GM21619 (cell line): Measurements from ENCODE around the gene MILR1.
A peak's percentile ranks its signal among the peaks of the same experiment; 100 is the strongest.
"Not testable (repeated sequence)": the region's sequence is repeated elsewhere in the genome, so short reads cannot be mapped to it uniquely, and the experiment has no call there.

ENCODE experiments used
- ATAC-seq: cut with Tn5 transposase; IDR thresholded peaks from one replicate; pipeline ENCODE4 v1.9.1; 2021; ENCODE audit not compliant: unreplicated experiment

MILR1 gene

DNA sequence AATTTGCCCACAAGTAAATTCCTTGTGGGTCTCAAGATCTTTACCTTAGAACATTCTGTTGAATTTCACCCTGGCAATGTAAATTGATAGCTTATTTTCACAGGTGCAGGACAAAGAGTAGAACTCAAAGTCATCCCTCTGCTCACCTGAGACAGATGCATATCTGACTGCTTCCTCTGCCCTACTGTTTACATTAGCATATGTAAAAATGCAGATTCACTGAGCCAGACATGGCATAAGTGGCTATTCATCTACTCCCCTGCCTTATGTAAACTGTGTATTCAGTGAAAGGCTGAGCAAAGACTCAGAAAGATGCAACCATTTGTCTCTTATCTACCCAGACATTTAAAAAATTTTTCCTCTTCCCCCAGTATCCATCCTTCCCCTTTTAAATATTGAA, 22.3 kb upstream of the MILR1 start:
- no peak for ATAC-seq

DNA sequence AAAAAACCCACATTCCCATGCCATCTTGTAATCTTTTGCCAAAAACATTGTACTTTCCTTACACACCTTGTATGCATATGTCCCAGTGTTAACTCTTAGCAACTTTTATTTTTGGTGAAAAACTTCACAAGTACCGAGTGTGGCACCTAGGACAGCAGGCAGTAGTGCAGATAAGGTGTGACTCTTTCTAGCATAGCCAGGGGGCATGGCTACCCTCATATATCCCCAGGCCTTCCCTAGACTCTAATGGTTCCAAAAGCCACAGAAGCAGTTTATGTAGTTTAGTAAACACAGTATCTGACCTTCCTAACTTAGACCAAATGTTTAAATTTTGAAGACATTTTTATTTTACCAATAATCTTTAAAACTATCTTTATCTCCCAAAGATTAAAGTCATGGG, 20.5 kb upstream of the MILR1 start:
- no peak for ATAC-seq

DNA sequence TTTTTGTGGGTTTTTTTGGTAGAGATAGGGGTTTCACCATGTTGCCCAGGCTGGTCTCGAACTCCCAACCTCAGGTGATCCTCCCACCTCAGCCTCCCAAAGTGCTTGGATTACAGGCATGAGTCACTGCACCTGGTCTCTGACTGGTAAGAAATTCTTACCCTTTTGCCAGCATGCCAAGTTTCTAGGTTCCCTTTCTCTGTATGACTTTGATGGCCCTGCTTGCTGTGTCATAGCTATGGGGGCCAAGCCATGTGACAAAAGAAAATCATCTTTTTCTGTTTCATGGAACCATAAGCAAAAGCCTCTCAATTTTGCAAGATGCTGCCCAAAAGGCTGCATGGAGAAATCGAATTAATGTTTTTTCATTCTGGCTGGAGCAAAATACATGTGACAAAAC, 18.9 kb upstream of the MILR1 start:
- ATAC-seq = not testable (repeated sequence)

DNA sequence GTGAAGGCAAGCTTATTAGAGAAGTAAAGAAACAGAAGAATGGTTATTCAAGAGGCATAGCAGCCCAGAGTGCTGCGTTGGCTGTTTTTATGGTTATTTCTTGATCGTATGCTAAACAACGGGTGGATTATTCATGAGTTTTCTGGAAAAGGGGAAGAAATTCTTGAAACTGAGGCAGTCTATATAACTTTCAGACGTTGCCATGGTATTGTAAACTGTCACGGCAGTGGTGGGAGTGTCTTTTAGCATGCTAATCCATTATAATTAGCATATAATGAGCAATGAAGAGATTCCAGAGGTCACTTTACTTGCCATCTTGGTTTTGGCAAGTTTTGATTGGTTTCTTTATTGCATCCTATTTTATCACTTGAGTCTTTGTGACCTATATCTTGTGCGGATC, 17.4 kb upstream of the MILR1 start:
- no peak for ATAC-seq

DNA sequence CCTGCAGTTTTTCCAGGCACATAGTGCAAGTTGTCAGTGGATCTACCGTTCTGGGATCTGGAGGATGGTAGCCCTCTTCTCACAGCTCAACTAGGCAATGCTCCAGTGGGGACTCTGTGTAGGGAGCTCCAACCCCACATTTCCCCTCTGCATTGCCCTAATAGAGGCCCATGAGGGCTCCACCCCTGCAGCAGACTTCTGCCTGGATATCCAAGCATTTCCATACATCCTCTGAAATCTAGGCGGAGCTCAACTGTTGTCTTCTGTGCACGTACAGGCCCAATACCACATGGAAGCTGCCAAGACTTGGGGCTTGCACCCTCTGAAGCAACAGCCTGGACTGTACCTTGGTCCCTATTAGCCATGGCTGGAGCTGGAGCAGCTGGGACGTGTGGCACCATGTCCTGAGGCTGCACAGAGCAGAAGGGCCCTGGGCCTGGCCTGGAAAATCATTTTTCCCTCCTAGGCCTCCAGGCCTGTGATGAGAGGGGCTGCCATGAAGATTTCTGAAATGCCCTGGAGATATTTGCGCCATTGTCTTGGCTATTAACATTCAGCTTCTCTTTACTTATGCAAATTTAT, 10.9 kb upstream of the MILR1 start:
- no peak for ATAC-seq

DNA sequence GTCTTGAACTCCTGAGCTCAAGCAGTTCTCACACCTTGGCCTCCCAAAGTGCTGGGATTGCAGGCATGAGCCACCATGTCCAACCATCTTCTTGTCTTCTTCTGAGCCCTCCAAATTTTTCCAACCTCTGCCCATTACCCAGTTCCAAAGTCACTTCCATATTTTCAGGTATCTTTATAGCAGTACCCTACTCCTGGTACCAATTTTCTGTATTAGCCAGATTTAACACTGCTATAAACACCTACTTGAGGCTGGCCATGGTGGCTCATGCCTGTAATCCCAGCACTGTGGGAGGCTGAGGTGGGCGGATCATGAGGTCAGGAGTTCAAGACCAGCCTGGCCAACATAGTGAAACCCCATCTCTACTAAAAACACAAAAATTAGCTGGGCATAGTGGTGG, 9.4 kb upstream of the MILR1 start:
- ATAC-seq = not testable (repeated sequence)

DNA sequence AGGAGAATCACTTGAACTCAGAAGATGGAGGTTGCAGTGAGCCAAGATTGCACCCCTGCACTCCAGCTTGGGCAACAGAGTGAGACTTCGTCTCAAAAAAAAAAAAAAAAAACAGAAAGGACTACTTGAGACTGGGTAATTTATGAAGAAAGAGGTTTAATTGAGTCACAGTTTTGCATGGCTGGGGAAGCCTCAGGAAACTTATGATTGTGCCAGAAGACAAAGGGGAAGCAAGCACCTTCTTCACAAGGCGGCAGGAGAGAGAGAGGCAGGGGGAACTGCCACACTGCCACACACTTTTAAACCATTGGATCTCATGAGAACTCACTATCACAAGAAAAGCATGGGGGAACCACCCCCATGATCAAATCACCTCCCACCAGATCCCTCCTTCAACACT, 9.0 kb upstream of the MILR1 start:
- ATAC-seq = no peak

DNA sequence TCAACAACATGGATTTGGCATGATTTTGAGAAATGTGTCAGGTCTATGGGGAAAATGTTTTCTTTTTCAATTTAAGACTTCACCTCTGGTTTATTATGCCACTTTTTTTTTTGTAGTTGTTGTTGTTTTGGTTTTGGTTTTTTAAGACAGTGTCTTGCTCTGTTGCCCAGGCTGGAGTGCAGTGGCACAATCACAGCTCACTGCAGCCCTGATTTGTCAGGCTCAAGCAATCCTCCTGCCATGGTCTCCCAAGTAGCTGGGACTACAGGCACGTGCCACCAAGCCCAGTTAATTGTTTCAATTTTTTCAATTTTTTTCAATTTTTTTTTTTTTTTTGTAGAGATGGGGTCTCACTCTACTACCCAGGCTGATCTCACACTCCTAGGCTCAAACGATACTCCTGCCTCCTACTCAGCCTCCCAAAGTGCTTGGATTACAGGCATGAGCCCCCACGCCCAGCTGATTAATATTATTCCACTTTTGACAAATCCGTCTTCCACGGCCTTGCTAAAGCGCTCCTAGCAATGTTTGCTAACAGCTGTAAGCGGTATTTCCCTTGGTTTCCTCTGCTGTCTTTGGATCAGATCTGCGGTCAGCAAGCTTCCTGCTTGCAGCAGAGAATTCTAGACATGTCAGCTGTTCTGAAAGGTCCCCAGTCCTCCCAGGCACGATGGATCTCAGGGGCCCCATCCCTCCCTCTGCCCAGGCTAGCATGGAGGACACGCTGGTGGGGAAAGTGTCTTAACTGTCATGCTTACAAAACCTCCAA, 7.0 kb upstream of the MILR1 start:
- no peak for ATAC-seq

DNA sequence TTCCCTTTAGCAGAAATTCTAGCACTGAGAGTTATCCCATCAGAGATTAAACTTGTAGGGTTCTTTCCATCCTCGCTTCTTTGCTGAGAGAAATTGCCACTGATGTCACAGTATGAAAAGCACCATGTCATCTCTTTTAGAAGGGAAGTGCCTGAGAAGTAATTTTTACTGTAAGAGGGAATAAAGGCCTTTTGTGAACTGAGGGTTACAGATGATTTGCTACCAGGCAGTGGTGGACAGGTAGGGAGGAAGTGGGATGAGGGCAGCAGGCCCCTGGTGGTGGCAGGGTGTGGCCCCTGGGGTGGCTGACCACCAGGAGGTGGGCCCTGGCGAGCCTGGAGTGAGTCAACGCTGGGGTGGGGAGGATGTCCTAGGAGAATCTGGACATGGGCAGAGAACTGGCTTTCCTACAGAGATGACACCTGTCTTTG, 6.4 kb upstream of the MILR1 start:
- no peak for ATAC-seq

DNA sequence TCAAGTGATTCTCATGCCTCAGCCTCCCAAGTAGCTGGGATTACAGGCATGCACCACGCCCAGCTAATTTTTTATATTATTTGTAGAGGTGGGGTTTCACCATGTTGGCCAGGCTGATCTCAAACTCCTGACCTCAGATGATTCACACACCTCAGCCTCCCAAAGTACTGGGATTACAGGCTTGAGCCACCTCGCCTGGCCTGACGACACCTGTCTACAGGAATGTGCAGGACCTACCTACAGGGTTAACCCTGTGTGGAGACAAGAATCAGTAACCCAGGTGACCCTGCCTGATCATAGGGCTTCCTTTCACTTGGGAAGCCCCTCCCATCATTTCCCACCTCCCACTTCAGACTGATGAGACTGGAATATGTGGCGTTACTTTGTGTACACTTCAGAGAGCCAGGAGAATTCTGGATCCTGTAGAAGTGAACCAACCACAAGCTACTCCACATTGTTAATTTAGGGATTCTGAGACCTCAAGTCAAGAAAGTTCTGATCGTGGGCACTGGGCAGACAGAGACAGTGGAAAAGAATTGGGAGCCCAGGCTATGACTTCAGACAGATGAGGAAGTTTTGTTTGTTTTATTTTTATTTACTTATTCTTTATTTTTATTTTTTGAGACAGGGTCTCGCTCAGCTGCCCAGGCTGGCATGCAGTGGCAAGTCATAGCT, 5.7 kb upstream of the MILR1 start:
- ATAC-seq = no peak

DNA sequence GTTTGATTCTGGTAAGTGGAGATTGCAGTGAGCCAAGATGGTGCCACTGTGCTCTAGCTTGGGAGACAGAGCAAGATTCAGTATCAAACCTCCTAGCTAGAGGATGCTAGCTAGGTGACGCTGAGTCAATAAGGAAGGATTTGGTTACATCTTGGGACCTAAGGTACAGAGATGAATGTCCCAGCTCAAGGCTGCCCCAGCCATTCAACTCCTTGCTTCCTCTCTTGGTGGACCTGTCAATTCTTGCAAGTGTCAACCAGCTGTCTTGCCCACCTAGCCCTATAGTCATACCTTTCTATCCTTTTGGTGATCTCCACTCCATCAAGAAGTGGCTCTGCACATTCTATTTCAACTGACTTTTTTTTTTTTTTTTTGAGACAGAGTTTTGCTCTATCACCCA, 1.4 kb upstream of the MILR1 start:
- no peak for ATAC-seq

DNA sequence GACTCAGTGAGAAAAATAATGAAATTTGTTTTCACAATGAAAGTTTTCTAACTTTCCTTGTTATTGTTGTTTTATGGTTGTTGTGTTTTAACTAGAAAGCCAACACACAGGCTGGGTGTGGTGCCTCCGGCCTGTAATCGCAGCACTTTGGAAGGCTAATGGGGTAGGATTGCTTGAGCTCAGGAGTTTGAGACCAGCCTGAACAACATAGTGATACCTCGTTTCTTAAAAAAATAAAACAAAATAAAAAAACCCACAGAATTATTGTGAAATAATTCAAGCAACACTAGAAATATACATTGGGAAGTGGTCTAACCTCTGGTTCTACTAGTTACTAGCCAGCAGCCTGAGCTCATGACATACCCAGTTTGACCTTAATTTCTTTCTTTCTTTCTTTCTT, 630 bp downstream of the MILR1 start:
- no peak for ATAC-seq

DNA sequence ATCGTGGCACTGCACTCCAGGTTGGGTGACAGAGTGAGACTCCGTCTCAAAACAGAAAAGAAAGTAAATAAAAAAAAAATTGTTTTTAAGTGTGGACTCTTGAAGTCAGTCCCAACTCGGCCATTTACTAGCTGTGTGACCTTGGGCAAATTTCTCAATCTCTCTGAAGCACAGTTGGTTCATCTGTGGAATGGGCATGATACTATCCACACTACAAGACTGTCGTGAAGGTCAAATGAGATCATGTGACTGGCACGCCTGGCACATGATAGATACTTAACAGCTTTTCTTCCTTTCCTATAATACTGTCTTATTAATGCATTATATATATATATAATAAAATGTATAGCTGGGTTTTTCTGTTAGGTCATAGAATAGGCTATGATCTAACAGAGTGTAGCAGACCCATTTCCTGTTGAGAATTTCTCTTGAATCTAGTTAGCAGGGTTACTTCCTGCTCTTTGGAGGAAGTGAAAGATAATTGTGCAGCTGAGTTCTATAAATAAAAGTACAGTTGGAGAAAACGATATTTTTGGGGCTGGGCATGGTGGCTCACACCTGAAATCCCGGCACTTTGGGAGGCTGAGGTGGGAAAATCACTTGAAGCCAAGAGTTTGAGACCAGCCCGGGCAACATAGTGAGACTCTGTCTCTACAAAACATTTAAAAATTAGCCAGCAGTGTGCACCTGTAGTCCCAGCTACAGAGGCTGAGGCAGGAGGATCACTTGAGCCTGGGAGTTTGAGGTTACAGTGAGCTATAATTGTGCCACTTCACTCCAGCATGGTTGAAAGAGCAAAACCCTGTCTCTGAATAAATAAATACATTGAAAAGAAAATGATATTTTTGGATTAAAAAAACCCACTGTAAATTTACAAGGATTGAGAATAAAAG, 7.3 kb downstream of the MILR1 start:
- peak; percentile 53 for ATAC-seq

DNA sequence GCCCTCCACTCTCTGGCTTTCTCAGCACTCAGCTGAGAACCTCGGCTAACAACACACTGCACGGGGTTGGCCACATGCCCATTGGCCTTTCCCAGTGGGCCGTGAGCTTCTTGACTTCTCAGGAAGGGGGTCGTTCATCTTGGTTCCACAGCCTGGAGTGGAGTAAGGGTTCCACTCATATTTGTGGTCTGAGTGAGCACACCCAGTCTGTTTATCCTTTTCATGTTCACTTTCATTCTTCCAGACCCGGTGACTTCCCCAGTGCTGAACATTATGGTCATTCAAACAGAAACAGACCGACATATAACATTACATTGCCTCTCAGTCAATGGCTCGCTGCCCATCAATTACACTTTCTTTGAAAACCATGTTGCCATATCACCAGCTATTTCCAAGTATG, 8.2 kb downstream of the MILR1 start:
- ATAC-seq = no peak

DNA sequence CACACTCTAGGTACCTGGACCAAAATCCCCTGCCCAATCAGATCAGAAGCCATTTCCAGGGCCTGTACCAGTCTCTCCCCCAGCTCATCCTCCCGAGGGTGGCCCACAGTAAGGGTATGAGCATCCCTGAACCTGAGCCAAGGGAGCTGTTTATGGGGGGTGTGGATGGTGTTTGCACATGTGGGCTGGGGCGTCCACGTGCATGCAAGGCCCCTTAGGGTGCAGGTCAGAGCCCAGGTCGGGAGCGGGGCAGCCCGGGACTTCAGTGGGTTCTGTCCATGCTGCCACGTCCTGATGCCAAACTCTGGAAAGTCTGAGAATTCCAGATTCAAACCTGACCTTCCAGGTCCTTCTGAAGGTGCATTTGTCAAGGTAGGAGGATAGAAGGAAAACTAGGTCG, 9.8 kb downstream of the MILR1 start:
- ATAC-seq = no peak

DNA sequence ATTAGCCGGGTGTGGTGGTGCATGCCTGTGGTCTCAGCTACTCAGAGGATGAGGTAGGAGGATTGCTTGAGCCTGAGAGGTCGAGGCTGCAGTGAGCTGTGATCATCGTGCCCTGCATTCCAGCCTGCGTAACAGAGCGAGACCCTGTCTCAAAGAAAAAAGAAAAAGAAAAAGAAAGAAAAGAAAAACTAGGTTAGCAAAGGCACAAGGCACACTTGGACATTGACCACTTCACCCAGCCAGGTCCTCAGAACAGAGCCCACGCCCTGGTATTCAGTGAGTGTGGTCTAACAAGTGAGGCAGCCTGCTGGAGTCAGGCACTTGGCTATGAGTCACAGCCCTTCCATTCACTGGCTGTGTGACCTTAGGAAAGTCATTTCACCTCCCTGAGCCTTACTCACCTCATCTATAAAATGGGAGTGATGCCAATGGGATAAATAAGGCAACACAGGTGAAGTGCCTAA, 10.4 kb downstream of the MILR1 start:
- no peak for ATAC-seq

DNA sequence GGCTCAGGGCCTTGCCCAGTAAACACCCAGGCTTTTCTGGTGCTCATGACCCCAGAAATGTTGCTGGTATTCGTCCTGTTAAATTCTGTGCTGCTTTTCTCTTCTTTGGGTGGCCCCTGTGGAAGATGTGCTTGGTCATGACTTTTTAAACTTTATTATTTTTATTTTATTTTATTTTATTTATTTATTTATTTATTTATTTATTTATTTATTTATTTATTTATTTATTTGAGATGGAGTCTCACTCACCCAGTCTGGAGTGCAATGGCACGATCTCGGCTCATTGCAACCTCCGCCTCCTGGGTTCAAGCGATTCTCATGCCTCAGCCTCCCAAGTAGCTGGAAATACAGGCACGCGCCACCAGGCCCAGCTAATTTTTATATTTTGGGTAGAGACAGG, 10.9 kb downstream of the MILR1 start:
- ATAC-seq = not testable (repeated sequence)

DNA sequence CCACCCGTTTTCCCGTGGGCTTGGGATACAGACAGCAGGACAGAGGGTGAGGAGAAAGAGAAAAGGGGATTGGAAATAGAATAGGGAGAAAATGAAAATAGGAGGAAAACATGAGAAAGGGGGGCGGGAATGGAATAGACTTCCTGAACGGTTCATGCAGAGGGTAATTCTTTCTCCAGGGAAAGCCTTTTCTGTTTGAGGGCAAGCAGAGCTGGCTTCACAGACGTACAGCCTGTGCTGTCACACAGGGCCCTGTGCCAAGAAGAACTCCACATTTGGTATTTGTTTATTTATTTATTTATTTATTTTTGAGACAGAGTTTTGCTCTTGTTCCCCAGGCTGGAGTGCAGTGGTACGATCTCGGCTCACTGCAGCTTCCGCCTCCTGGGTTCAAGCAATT, 12.0 kb downstream of the MILR1 start:
- no peak for ATAC-seq

DNA sequence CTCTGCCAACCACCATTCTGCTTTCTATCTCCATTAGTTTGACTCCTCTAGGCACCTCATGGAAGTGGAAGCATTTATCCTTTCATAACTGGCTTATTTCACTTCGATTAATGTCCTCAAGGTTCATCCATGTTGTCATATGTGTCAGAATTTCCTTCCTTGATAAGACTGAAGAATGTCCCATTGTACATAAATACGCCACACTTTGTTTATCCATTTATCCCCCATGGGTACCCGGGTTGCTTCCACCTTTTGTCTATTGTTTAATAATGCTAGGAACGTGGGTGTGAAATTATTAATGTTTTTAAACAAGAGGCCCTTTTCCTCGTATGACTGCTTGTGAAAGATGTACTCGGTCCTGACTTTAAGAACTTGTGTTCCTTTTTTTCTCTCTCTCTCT, 12.9 kb downstream of the MILR1 start:
- ATAC-seq = no peak

DNA sequence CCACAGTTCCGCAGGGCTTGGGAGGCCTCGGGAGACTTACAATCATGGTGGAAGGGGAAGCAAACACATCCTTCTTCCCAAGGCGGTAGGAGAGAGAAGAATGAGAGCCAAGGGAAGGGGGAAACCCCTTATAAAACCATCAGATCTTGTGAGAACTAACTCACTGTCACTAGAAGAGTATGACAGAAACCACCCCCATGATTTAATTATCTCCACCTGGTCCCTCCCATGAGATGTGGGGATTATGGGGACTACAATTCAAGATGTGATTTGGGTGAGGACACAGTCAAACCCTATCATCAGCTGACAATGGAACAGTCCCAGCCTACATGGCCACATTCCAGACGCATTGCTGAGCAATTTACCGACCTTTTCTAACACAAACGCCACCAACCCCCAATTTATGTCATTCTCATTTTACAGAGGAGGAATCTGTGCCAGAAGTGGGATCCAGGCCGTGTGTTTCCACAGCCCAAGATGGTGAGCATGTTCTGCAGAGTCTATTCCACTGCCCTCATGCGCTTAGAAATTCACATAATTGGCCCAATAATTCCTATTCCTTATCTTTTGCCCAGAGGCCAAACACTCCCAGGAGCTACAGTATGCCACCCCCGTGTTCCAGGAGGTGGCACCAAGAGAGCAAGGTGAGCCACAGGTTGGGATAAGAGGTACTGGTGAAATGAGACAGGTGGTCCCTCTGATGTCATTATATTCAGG, 17.3 kb downstream of the MILR1 start:
- ATAC-seq = no peak

DNA sequence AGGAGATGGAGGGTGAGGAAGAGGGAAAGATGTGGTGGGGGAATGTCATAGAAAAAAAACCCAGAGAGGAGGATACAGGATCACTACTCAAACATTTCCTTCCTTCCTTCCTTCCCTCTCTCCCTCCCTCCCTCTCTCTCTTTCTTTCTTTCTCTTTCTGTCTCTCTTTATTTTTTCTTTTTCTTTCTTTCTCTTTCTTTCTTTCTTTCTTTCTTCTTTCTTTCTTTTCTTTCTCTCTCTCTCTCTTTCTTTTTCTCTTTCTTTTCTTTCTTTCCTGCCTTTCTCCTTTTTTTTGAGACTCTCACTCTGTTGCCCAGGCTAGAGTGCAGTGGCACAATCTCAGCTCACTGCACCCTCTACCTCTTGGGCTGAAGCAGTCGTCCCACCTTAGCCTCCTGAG, 17.9 kb downstream of the MILR1 start:
- ATAC-seq = not testable (repeated sequence)
